ENCODE results near the gene EVX2.

DNA sequence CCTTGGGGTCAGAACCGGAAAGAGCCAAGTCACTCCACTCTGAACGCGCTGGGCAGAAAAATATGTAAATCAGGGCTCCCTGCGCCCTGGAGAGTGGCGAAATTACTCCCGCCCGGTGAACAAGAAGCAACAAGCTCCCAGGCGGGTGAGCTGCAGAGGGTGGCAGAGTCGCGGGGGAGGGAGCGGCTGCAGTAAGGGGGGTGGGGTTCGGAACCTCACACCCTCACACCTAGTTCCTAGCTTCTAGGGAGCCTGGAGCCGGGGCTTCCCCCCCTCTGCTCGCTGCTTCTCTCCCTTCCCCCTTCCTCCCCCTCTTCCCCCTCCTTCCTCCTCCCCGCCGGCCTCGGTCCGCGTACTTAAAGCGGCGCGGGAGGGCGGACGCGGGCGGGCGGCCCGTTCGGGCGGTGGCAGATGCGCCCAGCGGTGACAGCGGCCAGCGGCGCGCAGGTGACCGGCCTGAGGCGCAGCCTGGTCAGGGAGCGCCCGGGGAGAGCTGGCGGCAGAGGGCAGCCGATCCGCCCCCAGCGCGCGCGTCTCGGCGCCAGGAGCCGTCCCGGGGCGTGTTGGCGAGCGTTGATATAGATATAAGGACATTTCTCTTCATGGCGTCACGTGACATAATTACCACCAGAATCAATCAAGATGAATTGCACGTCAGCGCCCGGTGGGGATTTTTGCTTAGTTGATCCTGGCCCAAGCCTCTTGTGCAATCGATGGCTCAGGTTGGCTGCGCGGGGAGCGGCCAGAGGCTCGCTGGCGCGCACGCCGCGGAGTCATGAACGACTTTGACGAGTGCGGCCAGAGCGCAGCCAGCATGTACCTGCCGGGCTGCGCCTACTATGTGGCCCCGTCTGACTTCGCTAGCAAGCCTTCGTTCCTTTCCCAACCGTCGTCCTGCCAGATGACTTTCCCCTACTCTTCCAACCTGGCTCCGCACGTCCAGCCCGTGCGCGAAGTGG, 23.1 kb upstream of the EVX2 start, which contains the start of gene HOXD11:
- no peak for TF ChIP-seq CTCF (IDR thresholded peaks at IDR 0.05)
- peak; percentile 91 for TF ChIP-seq EZH2 (IDR thresholded peaks at IDR 0.05)
- peak; percentile 84 for TF ChIP-seq EZH2phosphoT487 (IDR thresholded peaks at IDR 0.05)

Measured in neural progenitor cell (in vitro differentiated cells).